Measurements from ENCODE around the gene CPSF4. TPM values are rescaled to one million over a fixed set of nuclear protein-coding genes. Genes with fewer than 3 reads are reported as not detected.

CPSF4 gene
- total RNA-seq, 6 donors from 2014 or later: 23.0 to 49.2 (median 33.1) TPM

GRCh38 chr7:99490878-99491277, 52.1 kb downstream of the CPSF4 start:
- H3K4me3 ChIP-seq: no peak overlapping the region
- no peaks in the 10 kb centered on the region for H3K27me3 ChIP-seq
- TF ChIP-seq POLR2A (IDR thresholded peaks at IDR 0.05) (no peak), EP300 (IDR thresholded peaks at IDR 0.05) (no peak), CTCF (IDR thresholded peaks at IDR 0.05) (no peak), POLR2AphosphoS5 (IDR thresholded peaks at IDR 0.05) (no peak)
- peaks cover 16 to 51% (median 36%) of the 10 kb centered on the region in 4 donors for H3K36me3 ChIP-seq
- 85 to 96% methylated on average over 2 to 3 of the region's 3 CpGs for WGBS, 2 donors
- DNase-seq (no peak), ATAC-seq (ENCODE audit: low FRiP score in 2 of 2) (no peak)
- no peak overlapping the region for H3K27ac ChIP-seq
- no peaks in the 10 kb centered on the region for H3K4me1 ChIP-seq
- peaks cover 13 to 23% (median 17%) of the 10 kb centered on the region in 4 donors for H3K9me3 ChIP-seq

GRCh38 chr7:99493823-99494222, 55.1 kb downstream of the CPSF4 start:
- no peaks in the 10 kb centered on the region for H3K27me3 ChIP-seq
- TF ChIP-seq POLR2A (IDR thresholded peaks at IDR 0.05) (no peak), POLR2AphosphoS5 (IDR thresholded peaks at IDR 0.05) (no peak), CTCF (IDR thresholded peaks at IDR 0.05) (no peak), EP300 (IDR thresholded peaks at IDR 0.05) (no peak)
- no peak overlapping the region for H3K27ac ChIP-seq
- DNase-seq: no peak
- peaks cover 13 to 23% (median 17%) of the 10 kb centered on the region in 4 donors for H3K9me3 ChIP-seq
- peaks cover 15 to 17% (median 17%) of the 10 kb centered on the region in 4 donors for H3K4me1 ChIP-seq
- H3K36me3 ChIP-seq: peaks cover 20 to 68% (median 49%) of the 10 kb centered on the region in 4 donors
- H3K4me3 ChIP-seq: no peak overlapping the region
- 98 to 100% methylated on average over 6 of the region's 6 CpGs for WGBS, 2 donors
- no peak for ATAC-seq (ENCODE audit: low FRiP score in 2 of 2)

- 69 to 75% methylated on average over 6 of the region's 6 CpGs for WGBS, 2 donors
- ATAC-seq (ENCODE audit: low FRiP score in 2 of 2): no peak
- H3K27me3 ChIP-seq: no peaks in the 10 kb centered on the region
- no peak for TF ChIP-seq CTCF (IDR thresholded peaks at IDR 0.05)
- no peak for TF ChIP-seq POLR2AphosphoS5 (IDR thresholded peaks at IDR 0.05)
- no peak for TF ChIP-seq POLR2A (IDR thresholded peaks at IDR 0.05)
- no peak for TF ChIP-seq EP300 (IDR thresholded peaks at IDR 0.05)
- H3K4me3 ChIP-seq: peak overlapping the region in 3 of 4 donors; percentile 84 to 94 (median 85)
- no peak for DNase-seq
- peaks cover 20 to 52% (median 39%) of the 10 kb centered on the region in 4 donors for H3K36me3 ChIP-seq
- no peak overlapping the region for H3K27ac ChIP-seq
- H3K9me3 ChIP-seq: peaks cover 13 to 21% (median 17%) of the 10 kb centered on the region in 4 donors
- H3K4me1 ChIP-seq: peaks cover 21 to 31% (median 25%) of the 10 kb centered on the region in 4 donors
These were observed 59.2 kb downstream of the CPSF4 start for GRCh38 chr7:99497766-99498545.

- H3K4me1 ChIP-seq: peaks cover 21 to 31% (median 25%) of the 10 kb centered on the region in 4 donors
- peak overlapping the region; percentile 92 to 99 (median 96) for H3K27ac ChIP-seq
- ATAC-seq (ENCODE audit: low FRiP score in 2 of 2) (no peak), DNase-seq (no peak)
- no peaks in the 10 kb centered on the region for H3K27me3 ChIP-seq
- peaks cover 11 to 15% (median 13%) of the 10 kb centered on the region in 4 donors for H3K9me3 ChIP-seq
- TF ChIP-seq POLR2A (IDR thresholded peaks at IDR 0.05) (no peak), POLR2AphosphoS5 (IDR thresholded peaks at IDR 0.05) (no peak), EP300 (IDR thresholded peaks at IDR 0.05) (no peak), CTCF (IDR thresholded peaks at IDR 0.05) (no peak)
- H3K4me3 ChIP-seq: peak overlapping the region; percentile 53 to 94 (median 84)
- peaks cover 15 to 46% (median 33%) of the 10 kb centered on the region in 4 donors for H3K36me3 ChIP-seq
- WGBS, 2 donors: 68 to 73% methylated on average over 11 of the region's 11 CpGs
These were observed 59.8 kb downstream of the CPSF4 start for GRCh38 chr7:99498546-99498944.
